ENCODE results near the gene PCDHA2.
"Not testable (repeated sequence)": the region's sequence is repeated elsewhere in the genome, so short reads cannot be mapped to it uniquely, and the experiment has no call there.

The PCDHA2 gene

GRCh38 chr5:140821375-140822280, 27.0 kb downstream of the PCDHA2 start, which contains the start of gene PCDHA5:
Gene PCDHA5 (plus strand): TSS chr5:140821613.
- DNase-seq: no peak

DNA sequence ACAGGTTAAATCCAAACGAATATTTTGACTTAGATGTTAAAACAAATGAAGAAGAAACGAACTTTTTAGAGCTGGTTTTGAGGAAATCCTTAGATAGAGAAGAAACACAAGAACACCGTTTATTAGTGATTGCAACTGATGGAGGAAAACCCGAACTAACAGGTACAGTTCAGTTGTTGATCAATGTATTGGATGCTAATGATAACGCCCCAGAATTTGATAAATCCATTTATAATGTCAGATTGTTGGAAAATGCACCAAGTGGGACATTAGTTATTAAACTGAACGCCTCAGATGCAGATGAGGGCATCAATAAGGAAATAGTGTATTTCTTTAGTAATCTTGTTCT, 27.6 kb downstream of the PCDHA2 start:
- DNase-seq: no peak

- not testable (repeated sequence) for DNase-seq
Measured at GRCh38 chr5:140822969-140823368, 28.3 kb downstream of the PCDHA2 start.

- no peak for DNase-seq
Measured at GRCh38 chr5:140823475-140823874, 28.8 kb downstream of the PCDHA2 start.

- no peak for DNase-seq
Measured at GRCh38 chr5:140827704-140828361, 33.2 kb downstream of the PCDHA2 start, which contains the start of gene PCDHA6. Gene PCDHA6 (plus strand): TSS chr5:140827960. CDS start chr5:140828092, 132 bp downstream.

DNA sequence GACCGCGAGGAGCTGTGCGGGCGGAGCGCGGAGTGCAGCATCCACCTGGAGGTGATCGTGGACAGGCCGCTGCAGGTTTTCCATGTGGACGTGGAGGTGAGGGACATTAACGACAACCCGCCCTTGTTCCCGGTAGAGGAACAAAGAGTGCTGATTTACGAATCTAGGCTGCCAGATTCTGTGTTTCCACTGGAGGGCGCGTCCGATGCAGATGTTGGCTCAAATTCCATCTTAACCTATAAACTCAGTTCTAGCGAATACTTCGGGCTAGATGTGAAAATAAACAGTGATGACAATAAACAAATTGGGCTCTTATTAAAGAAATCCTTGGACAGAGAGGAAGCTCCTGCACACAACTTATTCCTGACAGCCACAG, 33.7 kb downstream of the PCDHA2 start:
- DNase-seq: no peak

DNA sequence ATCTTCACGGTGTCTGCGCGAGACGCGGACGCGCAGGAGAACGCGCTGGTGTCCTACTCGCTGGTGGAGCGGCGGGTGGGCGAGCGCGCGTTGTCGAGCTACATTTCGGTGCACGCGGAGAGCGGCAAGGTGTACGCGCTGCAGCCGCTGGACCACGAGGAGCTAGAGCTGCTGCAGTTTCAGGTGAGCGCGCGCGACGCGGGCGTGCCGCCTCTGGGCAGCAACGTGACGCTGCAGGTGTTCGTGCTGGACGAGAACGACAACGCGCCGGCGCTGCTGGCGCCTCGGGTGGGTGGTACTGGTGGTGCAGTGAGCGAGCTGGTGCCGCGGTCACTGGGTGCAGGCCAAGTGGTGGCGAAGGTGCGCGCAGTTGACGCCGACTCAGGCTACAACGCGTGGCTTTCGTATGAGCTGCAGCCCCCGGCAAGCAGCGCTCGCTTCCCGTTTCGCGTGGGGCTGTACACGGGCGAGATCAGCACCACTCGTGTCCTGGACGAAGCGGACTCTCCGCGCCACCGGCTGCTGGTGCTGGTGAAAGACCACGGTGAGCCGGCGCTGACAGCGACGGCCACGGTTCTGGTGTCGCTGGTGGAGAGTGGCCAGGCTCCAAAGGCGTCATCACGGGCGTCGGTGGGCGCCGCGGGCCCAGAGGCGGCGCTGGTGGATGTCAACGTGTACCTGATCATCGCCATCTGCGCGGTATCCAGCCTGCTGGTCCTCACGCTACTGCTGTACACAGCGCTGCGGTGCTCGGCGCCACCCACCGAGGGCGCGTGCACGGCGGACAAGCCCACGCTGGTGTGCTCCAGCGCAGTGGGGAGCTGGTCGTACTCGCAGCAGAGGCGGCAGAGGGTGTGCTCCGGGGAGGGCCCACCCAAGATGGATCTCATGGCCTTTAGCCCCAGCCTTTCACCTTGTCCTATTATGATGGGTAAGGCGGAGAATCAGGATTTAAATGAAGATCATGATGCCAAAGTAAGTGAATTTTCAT, 35.2 kb downstream of the PCDHA2 start:
- not testable (repeated sequence) for DNase-seq

GRCh38 chr5:140833993-140834392, 39.3 kb downstream of the PCDHA2 start, which contains the start of gene PCDHA7:
Gene PCDHA7 (plus strand): TSS chr5:140834269. CDS start chr5:140834384, 115 bp downstream.
- DNase-seq: no peak

GRCh38 chr5:140834439-140835008, 39.9 kb downstream of the PCDHA2 start:
- not testable (repeated sequence) for DNase-seq

- no peak for DNase-seq
Measured at GRCh38 chr5:140835622-140836510, 41.2 kb downstream of the PCDHA2 start.

- no peak for DNase-seq
Measured at GRCh38 chr5:140840978-140841962, 46.6 kb downstream of the PCDHA2 start, which contains the start of gene PCDHA8. Gene PCDHA8 (plus strand): TSS chr5:140841187. CDS start chr5:140841322, 135 bp downstream.

DNA sequence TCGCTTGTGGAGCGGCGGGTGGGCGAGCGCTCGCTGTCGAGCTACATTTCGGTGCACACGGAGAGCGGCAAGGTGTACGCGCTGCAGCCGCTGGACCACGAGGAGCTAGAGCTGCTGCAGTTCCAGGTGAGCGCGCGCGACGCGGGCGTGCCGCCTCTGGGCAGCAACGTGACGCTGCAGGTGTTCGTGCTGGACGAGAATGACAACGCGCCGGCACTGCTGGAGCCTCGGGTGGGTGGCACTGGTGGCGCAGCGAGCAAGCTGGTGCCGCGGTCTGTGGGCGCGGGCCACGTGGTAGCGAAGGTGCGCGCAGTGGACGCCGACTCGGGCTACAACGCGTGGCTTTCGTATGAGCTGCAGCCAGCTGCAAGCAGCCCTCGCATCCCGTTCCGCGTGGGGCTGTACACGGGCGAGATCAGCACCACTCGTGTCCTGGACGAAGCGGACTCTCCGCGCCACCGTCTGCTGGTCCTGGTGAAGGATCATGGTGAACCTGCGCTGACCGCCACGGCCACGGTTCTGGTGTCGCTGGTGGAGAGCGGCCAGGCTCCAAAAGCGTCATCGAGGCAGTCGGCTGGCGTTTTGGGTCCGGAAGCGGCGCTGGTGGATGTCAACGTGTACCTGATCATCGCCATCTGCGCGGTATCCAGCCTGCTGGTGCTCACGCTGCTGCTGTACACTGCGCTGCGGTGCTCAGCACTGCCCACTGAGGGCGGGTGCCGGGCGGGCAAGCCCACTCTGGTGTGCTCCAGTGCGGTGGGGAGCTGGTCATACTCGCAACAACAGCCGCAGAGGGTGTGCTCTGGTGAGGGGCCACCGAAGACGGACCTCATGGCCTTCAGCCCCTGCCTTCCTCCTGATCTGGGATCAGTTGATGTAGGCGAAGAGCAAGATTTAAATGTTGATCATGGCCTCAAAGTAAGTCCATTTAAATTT, 48.4 kb downstream of the PCDHA2 start:
- no peak for DNase-seq
